ENCODE data around the gene TRIM54. TPM values are rescaled to one million over a fixed set of nuclear protein-coding genes. Genes with fewer than 3 reads are reported as not detected.
"Not testable (repeated sequence)": the region's sequence is repeated elsewhere in the genome, so short reads cannot be mapped to it uniquely, and the experiment has no call there.

Gene TRIM54
- total RNA-seq, 4 donors from 2014 or later = 0.21 to 2.7 (median 1.3) TPM

- Histone ChIP-seq H3K4me1 (no peaks in the 10 kb centered on the region), H3K27me3 (peaks cover 0 to 28% of the 10 kb centered on the region in 2 donors), H3K9me3 (no peaks in the 10 kb centered on the region), H3K27ac (no peak overlapping the region), H3K4me3 (no peak overlapping the region), H3K36me3 (no peaks in the 10 kb centered on the region)
- 63 to 64% methylated on average over 11 of the region's 11 CpGs for WGBS, 2 donors
- DNase-seq (ENCODE audit: low spot score in 2 of 2) = no peak
- TF ChIP-seq EP300 (IDR thresholded peaks at IDR 0.05) (no peak), CTCF (IDR thresholded peaks at IDR 0.05) (no peak), POLR2A (IDR thresholded peaks at IDR 0.05) (no peak)
Measured at GRCh38 chr2:27271631-27272340, 10.4 kb upstream of the TRIM54 start.

GRCh38 chr2:27272537-27273522, 9.4 kb upstream of the TRIM54 start:
- WGBS, 2 donors = 76 to 80% methylated on average over 15 of the region's 15 CpGs
- not testable (repeated sequence) for DNase-seq (ENCODE audit: low spot score in 2 of 2); H3K27ac ChIP-seq; H3K36me3 ChIP-seq; H3K4me3 ChIP-seq; H3K4me1 ChIP-seq; H3K9me3 ChIP-seq
- peaks cover 0 to 27% of the 10 kb centered on the region in 2 donors for H3K27me3 ChIP-seq

GRCh38 chr2:27275211-27276150, 6.7 kb upstream of the TRIM54 start, which contains the start of gene DNAJC5G:
TSS of gene DNAJC5G (plus strand) at chr2:27275433. CDS start at chr2:27276729, 1,296 bp downstream.
- Histone ChIP-seq H3K4me1 (peaks cover 0 to 8% (median 0%) of the 10 kb centered on the region in 4 donors), H3K9me3 (no peaks in the 10 kb centered on the region), H3K4me3 (no peak within 1 kb of the TSS), H3K27ac (no peak within 1 kb of the TSS), H3K36me3 (no peaks in the 10 kb centered on the region), H3K27me3 (peaks cover 0 to 18% of the 10 kb centered on the region in 2 donors)
- WGBS, 2 donors = 77 to 79% methylated on average over 38 to 39 of the region's 39 CpGs
- no peak for DNase-seq (ENCODE audit: low spot score in 2 of 2)
- no peak for TF ChIP-seq EP300 (IDR thresholded peaks at IDR 0.05)
- TF ChIP-seq CTCF (IDR thresholded peaks at IDR 0.05) = no peak
- TF ChIP-seq POLR2A (IDR thresholded peaks at IDR 0.05) = no peak

- Histone ChIP-seq H3K27ac (no peak overlapping the region), H3K4me1 (peaks cover 0 to 18% (median 5%) of the 10 kb centered on the region in 4 donors), H3K9me3 (no peaks in the 10 kb centered on the region), H3K4me3 (no peak overlapping the region), H3K36me3 (no peaks in the 10 kb centered on the region), H3K27me3 (peaks cover 0 to 18% of the 10 kb centered on the region in 2 donors)
- TF ChIP-seq POLR2A (IDR thresholded peaks at IDR 0.05) (no peak), EP300 (IDR thresholded peaks at IDR 0.05) (no peak), CTCF (IDR thresholded peaks at IDR 0.05) (no peak)
- 78 to 83% methylated on average over 1 of the region's 1 CpG for WGBS, 2 donors
- no peak for DNase-seq (ENCODE audit: low spot score in 2 of 2)
Measured at GRCh38 chr2:27278010-27278409, 4.2 kb upstream of the TRIM54 start.

GRCh38 chr2:27280826-27281225, 1.4 kb upstream of the TRIM54 start:
- peaks cover 0 to 21% of the 10 kb centered on the region in 2 donors for H3K27me3 ChIP-seq
- H3K9me3 ChIP-seq = no peaks in the 10 kb centered on the region
- peaks cover 0 to 18% (median 5%) of the 10 kb centered on the region in 4 donors for H3K4me1 ChIP-seq
- DNase-seq (ENCODE audit: low spot score in 2 of 2) = no peak
- 60 to 68% methylated on average over 3 of the region's 3 CpGs for WGBS, 2 donors
- H3K4me3 ChIP-seq = no peak overlapping the region
- H3K36me3 ChIP-seq = no peaks in the 10 kb centered on the region
- H3K27ac ChIP-seq = no peak overlapping the region
- TF ChIP-seq CTCF (IDR thresholded peaks at IDR 0.05) = no peak
- TF ChIP-seq POLR2A (IDR thresholded peaks at IDR 0.05) = no peak
- TF ChIP-seq EP300 (IDR thresholded peaks at IDR 0.05) = no peak

Measured in tibial nerve (tissue), 4 donors.